ENCODE results near the gene MEF2A. TPM values are rescaled to one million over a fixed set of nuclear protein-coding genes. Genes with fewer than 3 reads are reported as not detected.

Gene MEF2A
- total RNA-seq, 1 experiment from 2014 or later = 76.3 TPM

- DNase-seq (ENCODE audit: low spot score) = no peak
These were observed 40.2 kb downstream of the MEF2A start for GRCh38 chr15:99605990-99606389.

- DNase-seq (ENCODE audit: low spot score) = no peak
These were observed 40.9 kb downstream of the MEF2A start for GRCh38 chr15:99606646-99607045.

- no peak for DNase-seq (ENCODE audit: low spot score)
These were observed 47.7 kb downstream of the MEF2A start for GRCh38 chr15:99613481-99613880.

- no peak for DNase-seq (ENCODE audit: low spot score)
These were observed 48.3 kb downstream of the MEF2A start for GRCh38 chr15:99613887-99614647.

- DNase-seq (ENCODE audit: low spot score) = no peak
These were observed 49.0 kb downstream of the MEF2A start for GRCh38 chr15:99614749-99615288.

GRCh38 chr15:99615460-99615859 is 49.7 kb downstream of the MEF2A start:
- no peak for DNase-seq (ENCODE audit: low spot score)

GRCh38 chr15:99616129-99616528 is 50.3 kb downstream of the MEF2A start:
- no peak for DNase-seq (ENCODE audit: low spot score)

- DNase-seq (ENCODE audit: low spot score) = no peak
These were observed 51.1 kb downstream of the MEF2A start for GRCh38 chr15:99616773-99617342.

GRCh38 chr15:99618941-99619411 is 53.2 kb downstream of the MEF2A start:
- DNase-seq (ENCODE audit: low spot score) = no peak

- no peak for DNase-seq (ENCODE audit: low spot score)
These were observed 53.9 kb downstream of the MEF2A start for GRCh38 chr15:99619712-99620111.

GRCh38 chr15:99620178-99620577 is 54.4 kb downstream of the MEF2A start:
- DNase-seq (ENCODE audit: low spot score) = no peak

GRCh38 chr15:99621767-99622166 is 56.0 kb downstream of the MEF2A start:
- no peak for DNase-seq (ENCODE audit: low spot score)

- DNase-seq (ENCODE audit: low spot score) = no peak
These were observed 62.7 kb downstream of the MEF2A start for GRCh38 chr15:99628374-99629001.

- DNase-seq (ENCODE audit: low spot score) = no peak
These were observed 64.9 kb downstream of the MEF2A start for GRCh38 chr15:99630607-99631131.

GRCh38 chr15:99631255-99631654 is 65.5 kb downstream of the MEF2A start:
- no peak for DNase-seq (ENCODE audit: low spot score)

- no peak for DNase-seq (ENCODE audit: low spot score)
These were observed 66.7 kb downstream of the MEF2A start for GRCh38 chr15:99632521-99632920.

- DNase-seq (ENCODE audit: low spot score) = no peak
These were observed 67.9 kb downstream of the MEF2A start for GRCh38 chr15:99633655-99634054.

GRCh38 chr15:99634576-99634975 is 68.8 kb downstream of the MEF2A start:
- DNase-seq (ENCODE audit: low spot score) = no peak

GRCh38 chr15:99635145-99635544 is 69.4 kb downstream of the MEF2A start:
- no peak for DNase-seq (ENCODE audit: low spot score)

- no peak for DNase-seq (ENCODE audit: low spot score)
These were observed 70.0 kb downstream of the MEF2A start for GRCh38 chr15:99635794-99636193.

- DNase-seq (ENCODE audit: low spot score) = no peak
These were observed 79.2 kb downstream of the MEF2A start for GRCh38 chr15:99644913-99645542.

GRCh38 chr15:99645543-99645935 is 79.8 kb downstream of the MEF2A start:
- DNase-seq (ENCODE audit: low spot score) = no peak
